ENCODE data around the gene SLC1A5. TPM values are rescaled to one million over a fixed set of nuclear protein-coding genes. Genes with fewer than 3 reads are reported as not detected.

The SLC1A5 gene
- polyA plus RNA-seq, 2 of the 4 experiments (the other 2 are of a cell fraction), result 184 to 302 TPM

DNA sequence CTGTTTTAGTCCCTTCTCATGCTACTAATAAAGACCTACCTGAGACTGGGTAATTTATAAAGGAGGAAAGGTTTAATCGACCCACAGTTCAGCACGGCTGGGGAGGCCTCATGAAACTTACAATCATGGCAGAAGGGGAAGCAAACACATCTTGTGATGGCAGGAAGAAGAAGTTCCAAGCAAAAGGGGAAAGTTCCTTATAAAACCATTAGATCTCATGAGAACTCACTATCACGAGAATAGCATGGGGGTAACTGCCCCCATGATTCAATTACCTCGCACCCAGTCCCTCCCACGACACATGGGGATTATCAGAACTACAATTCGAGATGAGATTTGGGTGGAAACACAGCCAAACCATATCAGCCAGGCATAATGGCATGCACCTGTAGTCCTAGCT, 29.2 kb downstream of the SLC1A5 start:
- Histone ChIP-seq H3K27ac (peak overlapping the region; percentile 27 to 70; a peak in 5 of 6 replicates), H3K4me2 (no peak overlapping the region), H3K4me1 (peaks cover 21% of the 10 kb centered on the region), H3K9me3 (no peaks in the 10 kb centered on the region), H3K4me3 (no peak overlapping the region)
- POLR2A ChIA-PET, result interaction anchor here (1.7 kb wide), 1 partner anchor 29 kb away, joined by 4 read pairs; the partner anchor contains the start of gene SLC1A5
- TF ChIP-seq JUNB (IDR thresholded peaks at IDR 0.05) (no peak), TFCP2L1 (CRISPR knock-in tag; IDR thresholded peaks at IDR 0.05) (no peak), GATA3 (IDR thresholded peaks at IDR 0.05; ENCODE audit: borderline replicate concordance) (no peak), EHF (CRISPR knock-in tag; IDR thresholded peaks at IDR 0.05) (no peak)
- TF ChIP-seq, protein P1, sequence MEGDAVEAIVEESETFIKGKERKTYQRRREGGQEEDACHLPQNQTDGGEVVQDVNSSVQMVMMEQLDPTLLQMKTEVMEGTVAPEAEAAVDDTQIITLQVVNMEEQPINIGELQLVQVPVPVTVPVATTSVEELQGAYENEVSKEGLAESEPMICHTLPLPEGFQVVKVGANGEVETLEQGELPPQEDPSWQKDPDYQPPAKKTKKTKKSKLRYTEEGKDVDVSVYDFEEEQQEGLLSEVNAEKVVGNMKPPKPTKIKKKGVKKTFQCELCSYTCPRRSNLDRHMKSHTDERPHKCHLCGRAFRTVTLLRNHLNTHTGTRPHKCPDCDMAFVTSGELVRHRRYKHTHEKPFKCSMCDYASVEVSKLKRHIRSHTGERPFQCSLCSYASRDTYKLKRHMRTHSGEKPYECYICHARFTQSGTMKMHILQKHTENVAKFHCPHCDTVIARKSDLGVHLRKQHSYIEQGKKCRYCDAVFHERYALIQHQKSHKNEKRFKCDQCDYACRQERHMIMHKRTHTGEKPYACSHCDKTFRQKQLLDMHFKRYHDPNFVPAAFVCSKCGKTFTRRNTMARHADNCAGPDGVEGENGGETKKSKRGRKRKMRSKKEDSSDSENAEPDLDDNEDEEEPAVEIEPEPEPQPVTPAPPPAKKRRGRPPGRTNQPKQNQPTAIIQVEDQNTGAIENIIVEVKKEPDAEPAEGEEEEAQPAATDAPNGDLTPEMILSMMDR (IDR thresholded peaks at IDR 0.05), result no peak
- DNase-seq (ENCODE audit: low read depth in 1 of 2, low spot score in 1 of 2) (no peak), ATAC-seq (no peak), FAIRE-seq (no peak)
- WGBS (ENCODE audit: missing lambda C conversion rate), result 90% methylated on average over 6 of the region's 6 CpGs
- CTCF ChIA-PET, result interaction anchor here (1.7 to 28.2 kb wide), 6 partner anchors 10 to 231 kb away, joined by 8 to 1222 read pairs (median 22); partner anchors contain the start of gene AP2S1

DNA sequence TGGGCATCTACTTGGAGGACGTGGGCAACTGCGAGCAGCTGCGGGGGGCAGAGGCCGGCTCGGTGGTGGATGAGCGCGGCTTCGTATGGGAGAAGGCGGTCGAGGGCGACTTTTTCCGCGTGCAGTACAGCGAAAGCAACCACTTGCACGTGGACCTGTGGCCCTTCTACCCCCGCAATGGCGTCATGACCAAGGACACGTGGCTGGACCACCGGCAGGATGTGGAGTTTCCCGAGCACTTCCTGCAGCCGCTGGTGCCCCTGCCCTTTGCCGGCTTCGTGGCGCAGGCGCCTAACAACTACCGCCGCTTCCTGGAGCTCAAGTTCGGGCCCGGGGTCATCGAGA, 31.9 kb downstream of the SLC1A5 start:
- WGBS (ENCODE audit: missing lambda C conversion rate), result 88% methylated on average over 30 of the region's 30 CpGs
- ChIA-PET POLR2A (no interaction called here), CTCF (interaction anchor here (0.6 to 28.2 kb wide), 21 partner anchors 9 to 369 kb away, joined by 3 to 1222 read pairs (median 5); partner anchors contain the start of genes AP2S1, FKRP and SLC1A5)
- Histone ChIP-seq H3K4me1 (peaks cover 21% of the 10 kb centered on the region), H3K9me3 (no peaks in the 10 kb centered on the region), H3K27ac (no peak overlapping the region), H3K4me2 (no peak overlapping the region), H3K4me3 (no peak overlapping the region)
- TF ChIP-seq FOSL2 (IDR thresholded peaks at IDR 0.05) (no peak), FOSL2 (CRISPR knock-in tag; IDR thresholded peaks at IDR 0.05) (no peak), EHF (CRISPR knock-in tag; IDR thresholded peaks at IDR 0.05) (no peak), RCOR1 (IDR thresholded peaks at IDR 0.05; ENCODE audit: low read depth, low read length) (no peak), RARB (CRISPR knock-in tag; IDR thresholded peaks at IDR 0.05) (no peak), RNF2 (IDR thresholded peaks at IDR 0.05; ENCODE audit: borderline replicate concordance, low read depth) (no peak), TP53 (CRISPR knock-in tag; IDR thresholded peaks at IDR 0.05) (no peak), EHMT2 (IDR thresholded peaks at IDR 0.05; ENCODE audit: low read depth) (no peak), BHLHE40 (IDR thresholded peaks at IDR 0.05; ENCODE audit: low read depth, low read length) (no peak), SREBF2 (IDR thresholded peaks at IDR 0.05) (no peak)
- TF ChIP-seq, protein P2, sequence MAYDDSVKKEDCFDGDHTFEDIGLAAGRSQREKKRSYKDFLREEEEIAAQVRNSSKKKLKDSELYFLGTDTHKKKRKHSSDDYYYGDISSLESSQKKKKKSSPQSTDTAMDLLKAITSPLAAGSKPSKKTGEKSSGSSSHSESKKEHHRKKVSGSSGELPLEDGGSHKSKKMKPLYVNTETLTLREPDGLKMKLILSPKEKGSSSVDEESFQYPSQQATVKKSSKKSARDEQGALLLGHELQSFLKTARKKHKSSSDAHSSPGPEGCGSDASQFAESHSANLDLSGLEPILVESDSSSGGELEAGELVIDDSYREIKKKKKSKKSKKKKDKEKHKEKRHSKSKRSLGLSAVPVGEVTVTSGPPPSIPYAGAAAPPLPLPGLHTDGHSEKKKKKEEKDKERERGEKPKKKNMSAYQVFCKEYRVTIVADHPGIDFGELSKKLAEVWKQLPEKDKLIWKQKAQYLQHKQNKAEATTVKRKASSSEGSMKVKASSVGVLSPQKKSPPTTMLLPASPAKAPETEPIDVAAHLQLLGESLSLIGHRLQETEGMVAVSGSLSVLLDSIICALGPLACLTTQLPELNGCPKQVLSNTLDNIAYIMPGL (CRISPR knock-in tag; IDR thresholded peaks at IDR 0.05; ENCODE audit: borderline replicate concordance), result no peak
- TF ChIP-seq, protein P3, sequence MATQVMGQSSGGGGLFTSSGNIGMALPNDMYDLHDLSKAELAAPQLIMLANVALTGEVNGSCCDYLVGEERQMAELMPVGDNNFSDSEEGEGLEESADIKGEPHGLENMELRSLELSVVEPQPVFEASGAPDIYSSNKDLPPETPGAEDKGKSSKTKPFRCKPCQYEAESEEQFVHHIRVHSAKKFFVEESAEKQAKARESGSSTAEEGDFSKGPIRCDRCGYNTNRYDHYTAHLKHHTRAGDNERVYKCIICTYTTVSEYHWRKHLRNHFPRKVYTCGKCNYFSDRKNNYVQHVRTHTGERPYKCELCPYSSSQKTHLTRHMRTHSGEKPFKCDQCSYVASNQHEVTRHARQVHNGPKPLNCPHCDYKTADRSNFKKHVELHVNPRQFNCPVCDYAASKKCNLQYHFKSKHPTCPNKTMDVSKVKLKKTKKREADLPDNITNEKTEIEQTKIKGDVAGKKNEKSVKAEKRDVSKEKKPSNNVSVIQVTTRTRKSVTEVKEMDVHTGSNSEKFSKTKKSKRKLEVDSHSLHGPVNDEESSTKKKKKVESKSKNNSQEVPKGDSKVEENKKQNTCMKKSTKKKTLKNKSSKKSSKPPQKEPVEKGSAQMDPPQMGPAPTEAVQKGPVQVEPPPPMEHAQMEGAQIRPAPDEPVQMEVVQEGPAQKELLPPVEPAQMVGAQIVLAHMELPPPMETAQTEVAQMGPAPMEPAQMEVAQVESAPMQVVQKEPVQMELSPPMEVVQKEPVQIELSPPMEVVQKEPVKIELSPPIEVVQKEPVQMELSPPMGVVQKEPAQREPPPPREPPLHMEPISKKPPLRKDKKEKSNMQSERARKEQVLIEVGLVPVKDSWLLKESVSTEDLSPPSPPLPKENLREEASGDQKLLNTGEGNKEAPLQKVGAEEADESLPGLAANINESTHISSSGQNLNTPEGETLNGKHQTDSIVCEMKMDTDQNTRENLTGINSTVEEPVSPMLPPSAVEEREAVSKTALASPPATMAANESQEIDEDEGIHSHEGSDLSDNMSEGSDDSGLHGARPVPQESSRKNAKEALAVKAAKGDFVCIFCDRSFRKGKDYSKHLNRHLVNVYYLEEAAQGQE (IDR thresholded peaks at IDR 0.05), result no peak
- TF ChIP-seq, protein P4, sequence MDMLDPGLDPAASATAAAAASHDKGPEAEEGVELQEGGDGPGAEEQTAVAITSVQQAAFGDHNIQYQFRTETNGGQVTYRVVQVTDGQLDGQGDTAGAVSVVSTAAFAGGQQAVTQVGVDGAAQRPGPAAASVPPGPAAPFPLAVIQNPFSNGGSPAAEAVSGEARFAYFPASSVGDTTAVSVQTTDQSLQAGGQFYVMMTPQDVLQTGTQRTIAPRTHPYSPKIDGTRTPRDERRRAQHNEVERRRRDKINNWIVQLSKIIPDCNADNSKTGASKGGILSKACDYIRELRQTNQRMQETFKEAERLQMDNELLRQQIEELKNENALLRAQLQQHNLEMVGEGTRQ (IDR thresholded peaks at IDR 0.05), result no peak
- ATAC-seq (no peak), FAIRE-seq (no peak), DNase-seq (ENCODE audit: low read depth in 1 of 2, low spot score in 1 of 2) (no peak)

Data from A549 (cell line).